MCF 10A (cell line): ENCODE data around the gene TPM1. TPM values are rescaled to one million over a fixed set of nuclear protein-coding genes. Genes with fewer than 3 reads are reported as not detected.

ENCODE experiments used
- BruUV-seq: library from RNA; stranded (reverse); fragments of 400-500 nt; replicated peaks from 2 replicates; lab custom pipeline; 2021; lab: Mats Ljungman, UMichigan
- CTCF ChIA-PET: fragments of 300-600 bp; sonication (Branson Sonifier 250); formaldehyde crosslinking; extraction: SDS; loops from one replicate; lab custom pipeline; 2021; ENCODE audit warnings: antibody characterized with exemption, inconsistent platforms; lab: Yijun Ruan, JAX
- POLR2A ChIA-PET: fragments of 300-600, 350-650 bp; sonication (Branson Sonifier 250); formaldehyde crosslinking; extraction: SDS; loops from one replicate; lab custom pipeline; 2020; ENCODE audit warnings: antibody characterized with exemption, inconsistent platforms; lab: Yijun Ruan, JAX
- DNase-seq: peaks from one replicate; pipeline ENCODE4 v3.0.0-alpha.2; 2018; ENCODE audit not compliant: unreplicated experiment
- H3K27ac Mint-ChIP-seq: one replicate; pipeline ENCODE4 v1.8.0; 2022; ENCODE audit warnings: mild to moderate bottlenecking, low read depth, mixed read lengths; ENCODE audit not compliant: unreplicated experiment
- H3K27me3 Mint-ChIP-seq: one replicate; pipeline ENCODE4 v1.8.0; 2022; ENCODE audit warnings: mixed read lengths; ENCODE audit not compliant: insufficient read depth, unreplicated experiment
- H3K36me3 Mint-ChIP-seq: one replicate; pipeline ENCODE4 v1.8.0; 2022; ENCODE audit warnings: mild to moderate bottlenecking, moderate library complexity, mixed read lengths; ENCODE audit not compliant: insufficient read depth, unreplicated experiment
- H3K4me1 Mint-ChIP-seq: one replicate; pipeline ENCODE4 v1.8.0; 2022; ENCODE audit warnings: mixed read lengths; ENCODE audit not compliant: insufficient read depth, unreplicated experiment
- H3K4me3 Mint-ChIP-seq: one replicate; pipeline ENCODE4 v1.8.0; 2022; ENCODE audit warnings: mild to moderate bottlenecking, moderate library complexity, mixed read lengths; ENCODE audit not compliant: unreplicated experiment
- H3K9me3 Mint-ChIP-seq: one replicate; pipeline ENCODE4 v1.8.0; 2022; ENCODE audit warnings: mixed read lengths; ENCODE audit not compliant: unreplicated experiment
- intact Hi-C: fragments of 100-400 bp; cut with micrococcal nuclease; formaldehyde crosslinking; loops from 2 replicates; pipeline ENCODE4 v1.14.1; 2022
- total RNA-seq: library from RNA; stranded (reverse); gene quantifications from 2 replicates; pipeline ENCODE4 v1.2.3, GENCODE V29; 2022
- TF ChIP-seq, protein P1 (sequence below): fragments of 200-600 bp; IDR thresholded peaks from one replicate; pipeline ENCODE4 v1.8.0; 2022; ENCODE audit warnings: antibody characterized with exemption, mild to moderate bottlenecking; ENCODE audit not compliant: unreplicated experiment

TPM1 gene
- total RNA-seq, 1 experiment from 2014 or later = 67.8 TPM

GRCh38 chr15:63052961-63053698 is 10.6 kb downstream of the TPM1 start:
- H3K4me1 Mint-ChIP-seq = peaks cover 61% of the 10 kb centered on the region
- peaks cover 54% of the 10 kb centered on the region for H3K36me3 Mint-ChIP-seq
- POLR2A ChIA-PET = interaction anchor here (0.7 to 2.2 kb wide), 7 partner anchors 12 to 83 kb away, joined by 3 to 7 read pairs (median 3); no protein-coding TSS in a partner anchor
- TF ChIP-seq, protein P1, sequence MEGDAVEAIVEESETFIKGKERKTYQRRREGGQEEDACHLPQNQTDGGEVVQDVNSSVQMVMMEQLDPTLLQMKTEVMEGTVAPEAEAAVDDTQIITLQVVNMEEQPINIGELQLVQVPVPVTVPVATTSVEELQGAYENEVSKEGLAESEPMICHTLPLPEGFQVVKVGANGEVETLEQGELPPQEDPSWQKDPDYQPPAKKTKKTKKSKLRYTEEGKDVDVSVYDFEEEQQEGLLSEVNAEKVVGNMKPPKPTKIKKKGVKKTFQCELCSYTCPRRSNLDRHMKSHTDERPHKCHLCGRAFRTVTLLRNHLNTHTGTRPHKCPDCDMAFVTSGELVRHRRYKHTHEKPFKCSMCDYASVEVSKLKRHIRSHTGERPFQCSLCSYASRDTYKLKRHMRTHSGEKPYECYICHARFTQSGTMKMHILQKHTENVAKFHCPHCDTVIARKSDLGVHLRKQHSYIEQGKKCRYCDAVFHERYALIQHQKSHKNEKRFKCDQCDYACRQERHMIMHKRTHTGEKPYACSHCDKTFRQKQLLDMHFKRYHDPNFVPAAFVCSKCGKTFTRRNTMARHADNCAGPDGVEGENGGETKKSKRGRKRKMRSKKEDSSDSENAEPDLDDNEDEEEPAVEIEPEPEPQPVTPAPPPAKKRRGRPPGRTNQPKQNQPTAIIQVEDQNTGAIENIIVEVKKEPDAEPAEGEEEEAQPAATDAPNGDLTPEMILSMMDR = no peak
- no peaks in the 10 kb centered on the region for H3K9me3 Mint-ChIP-seq
- H3K27ac Mint-ChIP-seq = peak overlapping the region; percentile 90
- DNase-seq = peak; percentile 34
- CTCF ChIA-PET = interaction anchor here (0.6 to 5.3 kb wide), 5 partner anchors 9 to 323 kb away, joined by 3 to 32 read pairs (median 3); no protein-coding TSS in a partner anchor
- no peaks in the 10 kb centered on the region for H3K27me3 Mint-ChIP-seq
- intact Hi-C loops = no loop called here
- BruUV-seq = no TSS peak
- peak overlapping the region; percentile 43 for H3K4me3 Mint-ChIP-seq

DNA sequence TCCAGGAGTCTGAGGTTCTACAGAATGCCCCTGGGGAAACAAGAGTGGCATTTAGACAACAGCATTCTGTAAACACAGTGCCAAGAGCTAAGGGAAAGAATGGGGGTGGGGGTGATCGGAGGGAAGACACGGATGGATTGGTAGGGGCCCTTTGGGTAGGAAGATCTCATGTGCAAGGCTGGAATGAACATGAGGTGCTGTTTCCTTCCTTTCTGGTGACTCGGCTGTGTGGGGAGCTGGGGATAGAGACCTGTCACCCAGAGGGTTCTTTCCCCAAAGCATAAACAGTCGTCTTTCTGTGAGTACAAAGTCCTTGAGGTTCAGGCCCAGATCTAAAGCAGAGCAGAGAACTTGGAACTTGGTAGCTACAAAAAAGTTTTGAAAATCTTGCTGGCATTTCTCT is 11.7 kb downstream of the TPM1 start:
- POLR2A ChIA-PET = interaction anchor here (0.7 to 2.2 kb wide), 5 partner anchors 10 to 40 kb away, joined by 3 to 7 read pairs (median 3); no protein-coding TSS in a partner anchor
- Mint-ChIP-seq H3K4me3 (peak overlapping the region; percentile 26), H3K4me1 (peaks cover 58% of the 10 kb centered on the region), H3K36me3 (peaks cover 54% of the 10 kb centered on the region), H3K9me3 (no peaks in the 10 kb centered on the region), H3K27me3 (no peaks in the 10 kb centered on the region), H3K27ac (peak overlapping the region; percentile 90)
- TF ChIP-seq, protein P1 = no peak
- CTCF ChIA-PET = interaction anchor here (5.3 kb wide), 1 partner anchor 40 kb away, joined by 32 read pairs; no protein-coding TSS in a partner anchor
- no TSS peak for BruUV-seq
- intact Hi-C loops = no loop called here
- no peak for DNase-seq

DNA sequence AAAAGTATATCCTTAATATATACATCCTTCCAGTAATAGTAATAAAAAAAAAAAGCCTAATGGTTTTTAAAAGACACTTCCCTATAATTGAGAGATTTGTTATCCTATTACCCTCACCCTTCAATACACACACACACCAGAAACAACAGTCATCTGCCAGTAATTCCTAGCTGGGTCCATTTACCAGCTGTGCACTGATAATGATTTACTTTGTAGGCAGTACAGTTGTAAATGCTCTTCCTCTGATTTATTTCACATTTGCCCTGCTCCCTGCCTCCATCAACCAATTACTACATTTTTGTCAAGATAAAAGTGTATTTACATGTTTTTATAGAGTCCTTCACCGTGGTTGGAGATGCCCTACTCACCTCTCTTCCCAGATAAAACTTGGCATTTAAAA is 12.4 kb downstream of the TPM1 start:
- CTCF ChIA-PET = interaction anchor here (0.7 to 5.3 kb wide), 2 partner anchors 10 to 39 kb away, joined by 3 to 32 read pairs; no protein-coding TSS in a partner anchor
- peak overlapping the region; percentile 11 for H3K4me3 Mint-ChIP-seq
- no peak for DNase-seq

More for the DNA sequence above, 12.4 kb downstream of the TPM1 start:
- Mint-ChIP-seq H3K27me3 (no peaks in the 10 kb centered on the region), H3K9me3 (no peaks in the 10 kb centered on the region), H3K27ac (peak overlapping the region; percentile 90), H3K4me1 (peaks cover 51% of the 10 kb centered on the region), H3K36me3 (peaks cover 55% of the 10 kb centered on the region)
- TF ChIP-seq, protein P1 = no peak
- intact Hi-C loops = no loop called here
- POLR2A ChIA-PET = interaction anchor here (0.6 to 1.0 kb wide), 2 partner anchors 39 to 311 kb away, joined by 3 to 4 read pairs; no protein-coding TSS in a partner anchor
- no TSS peak for BruUV-seq
